Lung (tissue), 12 donors: ENCODE data around the gene ANKRD30B. TPM values are rescaled to one million over a fixed set of nuclear protein-coding genes. Genes with fewer than 3 reads are reported as not detected.

Experiments
- ATAC-seq: fragments of 200-7000 bp; cut with Tn5 transposase; one replicate; pipeline ENCODE4 v1.9.1; 2020; ENCODE audit warnings: moderate number of reproducible peaks; ENCODE audit not compliant: insufficient read depth, low FRiP score
- DNase-seq, 3 donors: peaks; one replicate each; pipeline ENCODE4 v3.0.0-alpha.2; 2013 to 2017
- H3K27ac ChIP-seq, 2 donors: one replicate each; pipeline ENCODE4 v1.5.1; 2013; ENCODE audit warnings: mild to moderate bottlenecking in 2 of 2, moderate library complexity in 2 of 2, control low read depth in 1 of 2, inconsistent platforms in 1 of 2, low read depth in 1 of 2, low read length in 1 of 2
- H3K27me3 ChIP-seq, 3 donors: one replicate each; pipeline ENCODE4 v1.5.1; 2013; ENCODE audit warnings: low read length in 2 of 3; ENCODE audit not compliant: control insufficient read depth in 3 of 3, insufficient read depth in 3 of 3
- H3K36me3 ChIP-seq, 4 donors: one replicate each; pipeline ENCODE4 v1.5.1; 2013; ENCODE audit warnings: low read length in 4 of 4, mild to moderate bottlenecking in 1 of 4, moderate library complexity in 1 of 4; ENCODE audit not compliant: control insufficient read depth in 4 of 4, insufficient read depth in 4 of 4
- H3K4me1 ChIP-seq, 5 donors: one replicate each; pipeline ENCODE4 v1.5.1; 2013; ENCODE audit warnings: low read length in 5 of 5, mild to moderate bottlenecking in 2 of 5, moderate library complexity in 1 of 5; ENCODE audit not compliant: control insufficient read depth in 5 of 5, insufficient read depth in 5 of 5
- H3K4me3 ChIP-seq: one replicate; pipeline ENCODE4 v1.5.1; 2013; ENCODE audit warnings: mild to moderate bottlenecking, control low read depth, moderate library complexity
- H3K9ac ChIP-seq, 2 donors: one replicate each; pipeline ENCODE4 v1.5.1; 2013; ENCODE audit warnings: low read length in 2 of 2, control low read depth in 1 of 2; ENCODE audit not compliant: insufficient read depth in 1 of 2
- H3K9me3 ChIP-seq, 4 donors: one replicate each; pipeline ENCODE4 v1.5.1; 2013; ENCODE audit warnings: low read length in 3 of 4, mild to moderate bottlenecking in 1 of 4, moderate library complexity in 1 of 4; ENCODE audit not compliant: control insufficient read depth in 4 of 4, insufficient read depth in 3 of 4
- CTCF ChIP-seq: IDR thresholded peaks from 2 replicates; pipeline ENCODE4 v1.5.1; 2012; ENCODE audit warnings: mild to moderate bottlenecking; ENCODE audit errors: control extremely low read depth, extremely low read depth
- WGBS, 2 donors: extraction: QIAGEN DNeasy Blood & Tissue Kit; methylation state at CpG; one replicate each; pipeline ENCODE4 v1.1.7; 2013; 5-methylcytosine and 5-hydroxymethylcytosine counted together
- polyA plus RNA-seq, 2 donors: library from polyadenylated mRNA; stranded (reverse); fragments of 200-250 nt; gene quantifications; one replicate each; pipeline ENCODE4 v1.2.1, GENCODE V29; 2013
- total RNA-seq, 2 donors: library from RNA; depleted of rRNA in 1 of 2; stranded (reverse); fragments of >200 nt in 1 of 2; gene quantifications; one replicate each; pipeline ENCODE4 v1.2.1, GENCODE V29; 2014 to 2021
- donor health status: control.
- donor health status: control.
- donor health status: Bipolar disorder and iron deficiency.
- donor health status: healthy.
- donor health status: DM: yes; HTN: yes; CAD: no.

ANKRD30B gene
- total and polyA plus RNA-seq, 4 donors = not detected

DNA sequence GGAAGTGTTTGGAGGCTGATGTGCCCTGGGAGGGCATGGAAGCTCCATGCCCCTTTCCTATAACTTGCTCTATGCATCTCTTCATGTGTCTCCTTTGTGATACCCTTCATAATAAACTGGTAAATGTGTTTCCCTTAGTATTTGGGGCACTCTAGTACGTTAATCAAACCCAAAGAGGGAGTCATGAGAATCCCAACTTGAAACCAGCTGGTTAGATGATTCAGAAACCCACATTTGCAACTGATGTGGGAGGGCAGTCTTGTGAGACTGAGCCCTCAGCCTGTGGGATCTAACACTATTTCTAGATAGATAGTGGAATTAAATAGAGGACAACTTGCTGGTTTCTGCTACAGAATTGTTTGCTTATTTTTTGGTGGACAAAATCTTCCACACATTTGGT, 20.3 kb downstream of the ANKRD30B start:
- H3K4me1 ChIP-seq = no peaks in the 10 kb centered on the region
- no peak for TF ChIP-seq CTCF
- H3K27me3 ChIP-seq = no peaks in the 10 kb centered on the region
- no peak for DNase-seq
- no peak overlapping the region for H3K4me3 ChIP-seq
- H3K27ac ChIP-seq = no peak overlapping the region
- 24% methylated on average over 1 of the region's 1 CpG for WGBS, 2 donors
- ATAC-seq = no peak
- H3K9ac ChIP-seq = no peak overlapping the region
- H3K36me3 ChIP-seq = no peaks in the 10 kb centered on the region
- H3K9me3 ChIP-seq = peaks cover 0 to 7% (median 1%) of the 10 kb centered on the region in 4 donors

DNA sequence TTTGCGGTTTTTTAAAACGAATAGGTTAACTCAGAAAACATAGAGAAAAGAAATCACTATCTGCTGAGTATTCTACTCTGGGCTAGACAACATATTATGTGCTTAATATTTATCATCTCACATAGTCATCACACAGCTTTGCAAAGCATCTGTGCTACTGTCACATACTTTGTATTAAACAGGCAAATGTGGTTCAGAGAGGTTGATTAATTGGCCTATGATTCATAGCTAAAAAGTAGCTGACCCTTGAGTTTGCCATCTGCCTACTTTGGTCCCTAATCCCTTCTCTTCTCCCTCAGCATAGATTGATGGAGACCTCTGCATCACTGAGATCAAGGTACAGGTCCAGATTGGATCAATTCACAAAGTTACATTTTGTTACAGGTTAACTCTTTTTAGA, 21.4 kb downstream of the ANKRD30B start:
- H3K9ac ChIP-seq = no peak overlapping the region
- no peaks in the 10 kb centered on the region for H3K4me1 ChIP-seq
- peaks cover 0 to 7% (median 1%) of the 10 kb centered on the region in 4 donors for H3K9me3 ChIP-seq
- no peak for DNase-seq
- no peak for TF ChIP-seq CTCF
- 86 to 88% methylated on average over 2 of the region's 2 CpGs for WGBS, 2 donors
- H3K36me3 ChIP-seq = no peaks in the 10 kb centered on the region
- ATAC-seq = no peak
- no peaks in the 10 kb centered on the region for H3K27me3 ChIP-seq
- H3K4me3 ChIP-seq = no peak overlapping the region
- H3K27ac ChIP-seq = no peak overlapping the region

- Histone ChIP-seq H3K4me1 (no peaks in the 10 kb centered on the region), H3K36me3 (no peaks in the 10 kb centered on the region), H3K9ac (no peak overlapping the region), H3K4me3 (no peak overlapping the region), H3K27ac (no peak overlapping the region), H3K27me3 (no peaks in the 10 kb centered on the region), H3K9me3 (peaks cover 0 to 2% (median 0%) of the 10 kb centered on the region in 4 donors)
- no peak for ATAC-seq
- TF ChIP-seq CTCF = no peak
- DNase-seq = no peak
- 60 to 76% methylated on average over 2 of the region's 2 CpGs for WGBS, 2 donors
These were observed 28.8 kb downstream of the ANKRD30B start for GRCh38 chr18:14776801-14777200.

DNA sequence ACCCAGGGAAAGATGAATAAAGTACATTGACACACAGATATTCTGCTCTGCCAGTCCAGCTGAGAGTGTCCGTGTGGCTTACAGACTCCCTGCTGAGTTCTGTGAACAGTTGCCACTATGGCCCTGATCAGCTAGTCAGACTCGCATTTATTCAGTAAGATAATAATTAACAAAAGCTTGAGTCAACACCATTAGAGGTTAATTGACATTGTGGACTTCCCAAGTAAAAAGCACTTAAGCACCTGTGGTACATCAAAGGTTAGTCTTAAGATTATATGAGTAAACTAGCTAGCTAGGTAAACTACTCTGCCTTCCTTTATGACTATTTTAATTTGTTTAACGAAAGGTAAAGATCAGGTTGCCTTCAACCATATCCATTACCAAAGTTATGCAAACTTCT, 33.7 kb downstream of the ANKRD30B start:
- TF ChIP-seq CTCF = no peak
- Histone ChIP-seq H3K4me3 (no peak overlapping the region), H3K27ac (no peak overlapping the region), H3K9me3 (no peaks in the 10 kb centered on the region), H3K9ac (no peak overlapping the region), H3K4me1 (no peaks in the 10 kb centered on the region), H3K36me3 (no peaks in the 10 kb centered on the region), H3K27me3 (no peaks in the 10 kb centered on the region)
- ATAC-seq (no peak), DNase-seq (no peak)
- WGBS, 2 donors = 60 to 80% methylated on average over 3 of the region's 3 CpGs
